Brain microvascular endothelial cell (primary cell): ENCODE data around the gene BRD3.

ENCODE experiments used
- DNase-seq: peaks from one replicate; pipeline ENCODE4 v3.0.0-alpha.2; 2020
- H3K27ac ChIP-seq: fragments of 250-450 bp; sonication (Bioruptor Pico); 2 replicates; pipeline ENCODE4 v1.5.1; 2020; ENCODE audit warnings: mild to moderate bottlenecking, moderate library complexity
- H3K27me3 ChIP-seq: fragments of 250-450 bp; sonication (Bioruptor Pico); replicated peaks from 2 replicates; pipeline ENCODE4 v1.5.1; 2020; ENCODE audit warnings: mild to moderate bottlenecking
- H3K36me3 ChIP-seq: fragments of 250-450 bp; sonication (Bioruptor Pico); replicated peaks from 2 replicates; pipeline ENCODE4 v1.5.1; 2020; ENCODE audit warnings: mild to moderate bottlenecking
- H3K4me3 ChIP-seq: 2 replicates; pipeline ENCODE4 v1.5.1; 2011; ENCODE audit warnings: low read depth, mild to moderate bottlenecking, control low read depth, low read length, moderate library complexity
- in situ Hi-C: cut with HindIII; loops from 2 replicates; pipeline ENCODE4 v1.10.0; 2017; ENCODE audit warnings: low sequenced_read_pairs, low pct_ligation_motif_present
- TF ChIP-seq, protein P1 (sequence below): IDR thresholded peaks from 2 replicates; pipeline ENCODE4 v1.5.1; 2011; ENCODE audit warnings: low read depth, mild to moderate bottlenecking, moderate library complexity, low read length, control low read depth, inconsistent platforms; ENCODE audit errors: missing control alignments

BRD3 gene

GRCh38 chr9:134050726-134051125 lies 17.1 kb downstream of the BRD3 start:
- in situ Hi-C loops = no loop called here

GRCh38 chr9:134049772-134050588 lies 17.8 kb downstream of the BRD3 start:
- H3K27ac ChIP-seq = no peak overlapping the region
- H3K27me3 ChIP-seq = no peaks in the 10 kb centered on the region
- H3K4me3 ChIP-seq = no peak overlapping the region
- H3K36me3 ChIP-seq = peaks cover 63% of the 10 kb centered on the region
- in situ Hi-C loops = no loop called here
- TF ChIP-seq, protein P1, sequence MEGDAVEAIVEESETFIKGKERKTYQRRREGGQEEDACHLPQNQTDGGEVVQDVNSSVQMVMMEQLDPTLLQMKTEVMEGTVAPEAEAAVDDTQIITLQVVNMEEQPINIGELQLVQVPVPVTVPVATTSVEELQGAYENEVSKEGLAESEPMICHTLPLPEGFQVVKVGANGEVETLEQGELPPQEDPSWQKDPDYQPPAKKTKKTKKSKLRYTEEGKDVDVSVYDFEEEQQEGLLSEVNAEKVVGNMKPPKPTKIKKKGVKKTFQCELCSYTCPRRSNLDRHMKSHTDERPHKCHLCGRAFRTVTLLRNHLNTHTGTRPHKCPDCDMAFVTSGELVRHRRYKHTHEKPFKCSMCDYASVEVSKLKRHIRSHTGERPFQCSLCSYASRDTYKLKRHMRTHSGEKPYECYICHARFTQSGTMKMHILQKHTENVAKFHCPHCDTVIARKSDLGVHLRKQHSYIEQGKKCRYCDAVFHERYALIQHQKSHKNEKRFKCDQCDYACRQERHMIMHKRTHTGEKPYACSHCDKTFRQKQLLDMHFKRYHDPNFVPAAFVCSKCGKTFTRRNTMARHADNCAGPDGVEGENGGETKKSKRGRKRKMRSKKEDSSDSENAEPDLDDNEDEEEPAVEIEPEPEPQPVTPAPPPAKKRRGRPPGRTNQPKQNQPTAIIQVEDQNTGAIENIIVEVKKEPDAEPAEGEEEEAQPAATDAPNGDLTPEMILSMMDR = no peak
- DNase-seq = no peak

More at GRCh38 chr9:134050726-134051125, 17.1 kb downstream of the BRD3 start:
- Histone ChIP-seq H3K36me3 (peaks cover 56% of the 10 kb centered on the region), H3K27me3 (no peaks in the 10 kb centered on the region), H3K27ac (no peak overlapping the region), H3K4me3 (no peak overlapping the region)
- DNase-seq = no peak
- TF ChIP-seq, protein P1 = no peak

DNA sequence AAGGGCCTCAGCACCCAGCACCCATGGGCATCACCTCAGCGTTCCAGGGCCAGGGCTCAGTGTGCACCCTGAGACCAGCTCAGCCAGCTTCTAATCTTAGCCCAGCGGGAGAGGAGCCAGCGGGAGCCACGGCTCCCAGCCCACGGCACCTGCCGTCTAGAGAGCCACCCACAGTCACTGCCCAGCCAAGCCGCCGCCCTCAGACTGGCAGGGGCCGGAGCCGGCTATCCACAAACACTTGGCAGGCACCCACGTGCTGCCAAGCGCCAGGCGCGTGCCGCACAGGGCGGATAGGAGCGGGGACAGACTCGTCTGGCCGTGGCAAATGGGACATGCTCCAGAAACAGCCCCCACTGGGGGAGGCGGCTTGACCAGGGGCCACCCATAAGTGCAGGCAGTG lies 18.6 kb downstream of the BRD3 start:
- TF ChIP-seq, protein P1 = no peak
- in situ Hi-C loops = no loop called here
- no peaks in the 10 kb centered on the region for H3K27me3 ChIP-seq
- DNase-seq = no peak
- H3K36me3 ChIP-seq = peaks cover 68% of the 10 kb centered on the region
- no peak overlapping the region for H3K4me3 ChIP-seq
- no peak overlapping the region for H3K27ac ChIP-seq

DNA sequence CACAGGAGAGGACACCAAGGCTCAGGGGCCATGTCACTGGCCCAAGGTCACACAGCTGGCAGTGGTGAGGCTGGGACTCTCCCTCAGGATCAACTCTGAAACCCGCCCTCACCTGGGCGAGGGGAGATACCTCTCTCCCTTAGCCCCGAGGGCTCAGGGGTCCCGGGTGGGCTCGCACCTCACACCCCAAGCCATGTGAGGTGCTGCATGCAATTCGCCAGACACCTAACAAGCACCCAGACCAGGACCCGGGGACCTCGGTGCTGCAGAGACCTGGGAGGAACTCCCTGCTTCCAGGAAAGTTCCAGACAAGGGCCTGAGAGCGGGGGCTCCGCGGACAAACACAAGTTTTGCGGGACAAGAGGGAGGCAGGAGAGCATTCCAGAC lies 19.3 kb downstream of the BRD3 start:
- DNase-seq = no peak
- no peak overlapping the region for H3K27ac ChIP-seq

GRCh38 chr9:134047868-134048581 lies 19.8 kb downstream of the BRD3 start:
- Histone ChIP-seq H3K4me3 (no peak overlapping the region), H3K27me3 (no peaks in the 10 kb centered on the region), H3K36me3 (peaks cover 75% of the 10 kb centered on the region), H3K27ac (no peak overlapping the region)
- in situ Hi-C loops = no loop called here
- DNase-seq = no peak
- TF ChIP-seq, protein P1 = no peak

More for the DNA sequence above, 19.3 kb downstream of the BRD3 start:
- in situ Hi-C loops = no loop called here
- TF ChIP-seq, protein P1 = no peak
- no peak overlapping the region for H3K4me3 ChIP-seq
- peaks cover 73% of the 10 kb centered on the region for H3K36me3 ChIP-seq
- H3K27me3 ChIP-seq = no peaks in the 10 kb centered on the region
